SK-N-SH (cell line): ENCODE results near the gene MAN2A1. TPM values are rescaled to one million over a fixed set of nuclear protein-coding genes. Genes with fewer than 3 reads are reported as not detected.
A peak's percentile ranks its signal among the peaks of the same experiment; 100 is the strongest.

Experiments
- CTCF ChIA-PET: fragments of 300-600, 350-600 bp; formaldehyde crosslinking; extraction: SDS; loops from one replicate; lab custom pipeline; 2021; lab: Yijun Ruan, JAX
- POLR2A ChIA-PET: fragments of 350-600 bp; sonication (Branson Sonifier 250); formaldehyde crosslinking; extraction: SDS; loops from one replicate; lab custom pipeline; 2020; ENCODE audit warnings: antibody characterized with exemption, inconsistent platforms; lab: Yijun Ruan, JAX
- DNase-seq: peaks from one replicate; pipeline ENCODE4 v3.0.0; 2012
- H2AFZ ChIP-seq: fragments of 200-600 bp; sonication (generic); 2 replicates; pipeline ENCODE4 v1.8.1; 2016; ENCODE audit warnings: antibody characterized with exemption, mild to moderate bottlenecking, low read depth
- H3F3A ChIP-seq: fragments of 200-600 bp; sonication (generic); replicated peaks from 2 replicates; pipeline ENCODE3; 2016; ENCODE audit warnings: antibody characterized with exemption, mild to moderate bottlenecking; ENCODE audit not compliant: insufficient read depth
- H3K27ac ChIP-seq, 2 experiments: fragments of 200-500 bp in 1 of 2; fragments of 200-600 bp in 1 of 2; sonication (Bioruptor generic) in 1 of 2; sonication (generic), shearing (Covaris generic) in 1 of 2; 2 replicates each; pipeline versions ENCODE4 v1.5.1 to v1.6.1; 2014 to 2016; ENCODE audit warnings: low read depth in 2 of 2, inconsistent platforms in 1 of 2, low read length in 1 of 2, mild to moderate bottlenecking in 1 of 2, mixed read lengths in 1 of 2
- H3K27me3 ChIP-seq: fragments of 200-600 bp; sonication (generic), shearing (Covaris generic); 2 replicates; pipeline ENCODE4 v1.6.1; 2016; ENCODE audit warnings: mixed run types; ENCODE audit not compliant: insufficient read depth
- H3K36me3 ChIP-seq, 2 experiments: fragments of 200-500 bp in 1 of 2; fragments of 200-600 bp in 1 of 2; sonication (Bioruptor generic) in 1 of 2; sonication (generic) in 1 of 2; replicated peaks in 1 of 2; 2 replicates each; pipeline versions ENCODE3 to v1.5.1; 2014 to 2016; ENCODE audit warnings: low read length in 1 of 2, mild to moderate bottlenecking in 1 of 2; ENCODE audit not compliant: insufficient read depth in 2 of 2, control insufficient read depth in 1 of 2
- H3K4me1 ChIP-seq, 2 experiments: fragments of 200-500 bp in 1 of 2; fragments of 200-600 bp in 1 of 2; sonication (Bioruptor generic) in 1 of 2; sonication (generic), shearing (Covaris generic) in 1 of 2; 2 replicates each; pipeline versions ENCODE4 v1.5.1 to v1.6.1; 2014 to 2016; ENCODE audit warnings: low read depth in 1 of 2, low read length in 1 of 2, mixed run types in 1 of 2; ENCODE audit not compliant: insufficient read depth in 2 of 2, control insufficient read depth in 1 of 2
- H3K4me2 ChIP-seq: fragments of 200-600 bp; sonication (generic), shearing (Covaris generic); 2 replicates; pipeline ENCODE4 v1.6.1; 2017; ENCODE audit warnings: mixed run types
- H3K4me3 ChIP-seq, 2 experiments: fragments of 200-500 bp in 1 of 2; fragments of 200-600 bp in 1 of 2; sonication (Bioruptor generic) in 1 of 2; sonication (generic), shearing (Covaris generic) in 1 of 2; 2 replicates each; pipeline versions ENCODE4 v1.5.1 to v1.8.1; 2014 to 2016; ENCODE audit warnings: low read depth in 2 of 2, inconsistent platforms in 1 of 2, low read length in 1 of 2, mild to moderate bottlenecking in 1 of 2, mixed read lengths in 1 of 2, moderate library complexity in 1 of 2
- H3K79me2 ChIP-seq: fragments of 200-600 bp; sonication (generic); 2 replicates; pipeline ENCODE4 v1.8.1; 2017; ENCODE audit warnings: mild to moderate bottlenecking; ENCODE audit not compliant: insufficient read depth
- H3K9ac ChIP-seq: fragments of 200-600 bp; sonication (generic); 2 replicates; pipeline ENCODE4 v1.6.1; 2017; ENCODE audit warnings: mixed run types
- H3K9me2 ChIP-seq: fragments of 200-600 bp; sonication (generic); 2 replicates; pipeline ENCODE4 v1.6.1; 2017; ENCODE audit warnings: mixed run types
- H3K9me3 ChIP-seq: fragments of 200-600 bp; sonication (generic); 2 replicates; pipeline ENCODE4 v1.6.1; 2017; ENCODE audit warnings: mixed run types, mild to moderate bottlenecking, moderate library complexity
- H4K20me1 ChIP-seq: fragments of 200-600 bp; sonication (generic); 2 replicates; pipeline ENCODE4 v1.6.1; 2017; ENCODE audit warnings: mild to moderate bottlenecking, mixed run types; ENCODE audit not compliant: insufficient read depth
- ELF1 ChIP-seq: IDR thresholded peaks from 2 replicates; pipeline ENCODE4 v1.4.0; 2012
- EP300 ChIP-seq, 2 experiments: IDR thresholded peaks; 2 replicates each; pipeline versions ENCODE4 v1.4.0 to v1.6.1; 2012; ENCODE audit warnings: borderline replicate concordance in 1 of 2, low read depth in 1 of 2, low read length in 1 of 2
- FOSL2 ChIP-seq: IDR thresholded peaks from 2 replicates; pipeline ENCODE4 v1.4.0; 2012; ENCODE audit warnings: low read depth, mild to moderate bottlenecking, moderate library complexity, borderline replicate concordance
- SIN3A ChIP-seq: IDR thresholded peaks from 2 replicates; pipeline ENCODE4 v1.6.1; 2012; ENCODE audit warnings: low read depth, mild to moderate bottlenecking, low read length, moderate library complexity, borderline replicate concordance
- TCF12 ChIP-seq: IDR thresholded peaks from 2 replicates; pipeline ENCODE4 v1.4.0; 2012
- WGBS: methylation state at CpG from one replicate; pipeline ENCODE4 v1.1.6; 2017; ENCODE audit warnings: low lambda C conversion rate; 5-methylcytosine and 5-hydroxymethylcytosine counted together
- polyA plus RNA-seq, 3 experiments: library from polyadenylated mRNA; depleted of rRNA; stranded (reverse); fragments of >200 nt; gene quantifications; 2 replicates each; pipeline ENCODE4 v1.2.3, GENCODE V29; 2012
- TF ChIP-seq, protein P1 (sequence below): IDR thresholded peaks from 2 replicates; pipeline ENCODE4 v1.6.1; 2012; ENCODE audit warnings: mild to moderate bottlenecking, low read depth, low read length, moderate library complexity
- TF ChIP-seq, protein P2 (sequence below): fragments of 200-600 bp; sonication (generic); IDR thresholded peaks from 2 replicates; pipeline ENCODE4 v1.6.1; 2017; ENCODE audit warnings: antibody characterized with exemption, mild to moderate bottlenecking, moderate library complexity
- TF ChIP-seq, protein P3 (sequence below): IDR thresholded peaks from 2 replicates; pipeline ENCODE4; 2012

The MAN2A1 gene
- polyA plus RNA-seq, 1 of the 3 experiments (the other 2 are of a cell fraction): 19.7 TPM

DNA sequence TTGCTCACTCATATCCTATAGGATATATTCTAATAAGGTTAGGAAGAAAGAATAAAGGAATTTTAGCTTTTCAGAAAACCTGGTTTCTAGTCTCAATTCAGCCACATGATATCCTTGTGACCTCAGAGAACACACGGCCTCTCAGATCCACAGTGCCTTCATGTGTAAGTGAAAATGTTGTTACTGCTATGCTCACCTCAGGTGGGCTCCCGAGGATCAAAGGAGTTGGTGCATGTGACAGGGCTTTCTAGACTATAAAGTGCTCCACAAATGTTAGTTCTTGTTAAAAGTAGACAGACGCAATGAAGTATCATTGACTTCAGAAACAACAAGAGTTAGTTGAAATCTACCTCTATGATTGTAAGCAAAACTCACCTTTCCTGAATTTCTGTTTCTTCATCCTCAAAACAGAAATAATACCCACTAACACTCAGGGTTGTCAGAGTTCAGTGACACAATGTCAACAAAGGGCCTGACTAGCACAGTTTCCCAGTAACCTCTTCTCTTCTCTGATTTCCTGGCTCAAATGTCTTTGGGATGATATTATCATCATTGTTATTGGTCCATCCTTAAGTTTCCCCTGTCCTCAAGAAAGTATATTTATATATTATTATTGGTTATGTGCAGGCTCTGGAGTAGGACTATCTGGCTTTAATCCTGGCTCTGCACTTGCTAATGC lies 36.0 kb upstream of the MAN2A1 start (continued):
- TF ChIP-seq, protein P1, sequence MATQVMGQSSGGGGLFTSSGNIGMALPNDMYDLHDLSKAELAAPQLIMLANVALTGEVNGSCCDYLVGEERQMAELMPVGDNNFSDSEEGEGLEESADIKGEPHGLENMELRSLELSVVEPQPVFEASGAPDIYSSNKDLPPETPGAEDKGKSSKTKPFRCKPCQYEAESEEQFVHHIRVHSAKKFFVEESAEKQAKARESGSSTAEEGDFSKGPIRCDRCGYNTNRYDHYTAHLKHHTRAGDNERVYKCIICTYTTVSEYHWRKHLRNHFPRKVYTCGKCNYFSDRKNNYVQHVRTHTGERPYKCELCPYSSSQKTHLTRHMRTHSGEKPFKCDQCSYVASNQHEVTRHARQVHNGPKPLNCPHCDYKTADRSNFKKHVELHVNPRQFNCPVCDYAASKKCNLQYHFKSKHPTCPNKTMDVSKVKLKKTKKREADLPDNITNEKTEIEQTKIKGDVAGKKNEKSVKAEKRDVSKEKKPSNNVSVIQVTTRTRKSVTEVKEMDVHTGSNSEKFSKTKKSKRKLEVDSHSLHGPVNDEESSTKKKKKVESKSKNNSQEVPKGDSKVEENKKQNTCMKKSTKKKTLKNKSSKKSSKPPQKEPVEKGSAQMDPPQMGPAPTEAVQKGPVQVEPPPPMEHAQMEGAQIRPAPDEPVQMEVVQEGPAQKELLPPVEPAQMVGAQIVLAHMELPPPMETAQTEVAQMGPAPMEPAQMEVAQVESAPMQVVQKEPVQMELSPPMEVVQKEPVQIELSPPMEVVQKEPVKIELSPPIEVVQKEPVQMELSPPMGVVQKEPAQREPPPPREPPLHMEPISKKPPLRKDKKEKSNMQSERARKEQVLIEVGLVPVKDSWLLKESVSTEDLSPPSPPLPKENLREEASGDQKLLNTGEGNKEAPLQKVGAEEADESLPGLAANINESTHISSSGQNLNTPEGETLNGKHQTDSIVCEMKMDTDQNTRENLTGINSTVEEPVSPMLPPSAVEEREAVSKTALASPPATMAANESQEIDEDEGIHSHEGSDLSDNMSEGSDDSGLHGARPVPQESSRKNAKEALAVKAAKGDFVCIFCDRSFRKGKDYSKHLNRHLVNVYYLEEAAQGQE: no peak
- TF ChIP-seq SIN3A: no peak
- TF ChIP-seq, protein P2, sequence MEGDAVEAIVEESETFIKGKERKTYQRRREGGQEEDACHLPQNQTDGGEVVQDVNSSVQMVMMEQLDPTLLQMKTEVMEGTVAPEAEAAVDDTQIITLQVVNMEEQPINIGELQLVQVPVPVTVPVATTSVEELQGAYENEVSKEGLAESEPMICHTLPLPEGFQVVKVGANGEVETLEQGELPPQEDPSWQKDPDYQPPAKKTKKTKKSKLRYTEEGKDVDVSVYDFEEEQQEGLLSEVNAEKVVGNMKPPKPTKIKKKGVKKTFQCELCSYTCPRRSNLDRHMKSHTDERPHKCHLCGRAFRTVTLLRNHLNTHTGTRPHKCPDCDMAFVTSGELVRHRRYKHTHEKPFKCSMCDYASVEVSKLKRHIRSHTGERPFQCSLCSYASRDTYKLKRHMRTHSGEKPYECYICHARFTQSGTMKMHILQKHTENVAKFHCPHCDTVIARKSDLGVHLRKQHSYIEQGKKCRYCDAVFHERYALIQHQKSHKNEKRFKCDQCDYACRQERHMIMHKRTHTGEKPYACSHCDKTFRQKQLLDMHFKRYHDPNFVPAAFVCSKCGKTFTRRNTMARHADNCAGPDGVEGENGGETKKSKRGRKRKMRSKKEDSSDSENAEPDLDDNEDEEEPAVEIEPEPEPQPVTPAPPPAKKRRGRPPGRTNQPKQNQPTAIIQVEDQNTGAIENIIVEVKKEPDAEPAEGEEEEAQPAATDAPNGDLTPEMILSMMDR: no peak

DNA sequence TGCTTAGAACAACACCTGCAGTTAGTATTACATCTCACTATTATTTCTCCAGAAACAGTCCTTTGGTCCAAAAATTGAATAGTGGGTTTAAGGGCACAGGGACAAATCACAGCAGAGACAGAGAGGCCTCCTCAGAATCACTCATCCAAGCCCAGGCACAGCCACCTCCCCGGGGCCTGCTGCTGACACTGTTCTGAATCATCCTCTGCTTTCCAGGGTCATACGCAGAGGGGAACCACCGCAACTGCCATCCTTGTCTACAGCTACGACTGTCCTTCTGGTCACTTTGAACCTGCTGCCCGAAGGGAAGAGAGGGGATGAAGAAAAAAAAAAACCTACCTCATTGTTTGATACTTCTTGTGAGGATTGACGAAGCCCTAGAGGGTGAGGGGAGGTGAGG lies 35.3 kb upstream of the MAN2A1 start:
- DNase-seq: no peak
- Histone ChIP-seq H4K20me1 (no peaks in the 10 kb centered on the region), H3K4me3 (no peak overlapping the region), H3K9me3 (no peaks in the 10 kb centered on the region), H3K4me2 (no peak overlapping the region), H3K36me3 (no peaks in the 10 kb centered on the region), H3K79me2 (no peaks in the 10 kb centered on the region), H3F3A (peaks cover 7% of the 10 kb centered on the region), H3K27me3 (no peaks in the 10 kb centered on the region), H3K27ac (no peak overlapping the region), H2AFZ (no peak overlapping the region), H3K4me1 (peaks cover 0 to 7% of the 10 kb centered on the region in 2 experiments; a peak in 1 of 4 replicates), H3K9ac (no peak overlapping the region), H3K9me2 (no peaks in the 10 kb centered on the region)
- POLR2A ChIA-PET: no interaction called here
- CTCF ChIA-PET: no interaction called here
- TF ChIP-seq FOSL2 (peak; percentile 30; the same call in 1 of the 2 replicates), ELF1 (no peak)
- WGBS: 73% methylated on average over 6 of the region's 6 CpGs

DNA sequence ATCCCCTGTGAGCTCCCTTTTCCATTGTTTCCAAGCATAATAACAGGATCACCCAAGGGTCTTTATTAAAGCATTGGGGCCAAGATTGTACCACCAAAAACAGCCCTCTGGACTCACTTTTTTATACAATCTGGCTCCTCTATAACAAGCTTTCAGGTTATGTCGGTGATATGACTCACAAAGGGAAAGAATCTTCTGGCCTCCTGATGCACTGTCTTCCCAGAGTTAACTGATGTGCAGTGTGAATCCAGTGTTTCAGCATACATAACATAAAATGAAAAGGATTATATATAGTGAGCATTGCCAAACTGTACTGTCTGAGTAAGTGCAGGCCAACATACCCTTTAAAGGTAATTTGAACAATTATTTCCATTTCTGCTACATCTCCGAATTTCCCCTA lies 33.9 kb upstream of the MAN2A1 start:
- WGBS: 74% methylated on average over 2 of the region's 2 CpGs
- TF ChIP-seq TCF12: no peak
- TF ChIP-seq, protein P3, sequence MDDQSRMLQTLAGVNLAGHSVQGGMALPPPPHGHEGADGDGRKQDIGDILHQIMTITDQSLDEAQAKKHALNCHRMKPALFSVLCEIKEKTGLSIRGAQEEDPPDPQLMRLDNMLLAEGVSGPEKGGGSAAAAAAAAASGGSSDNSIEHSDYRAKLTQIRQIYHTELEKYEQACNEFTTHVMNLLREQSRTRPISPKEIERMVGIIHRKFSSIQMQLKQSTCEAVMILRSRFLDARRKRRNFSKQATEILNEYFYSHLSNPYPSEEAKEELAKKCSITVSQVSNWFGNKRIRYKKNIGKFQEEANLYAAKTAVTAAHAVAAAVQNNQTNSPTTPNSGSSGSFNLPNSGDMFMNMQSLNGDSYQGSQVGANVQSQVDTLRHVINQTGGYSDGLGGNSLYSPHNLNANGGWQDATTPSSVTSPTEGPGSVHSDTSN: peak; percentile 17; the same call in 1 of the 2 replicates
- TF ChIP-seq FOSL2: peak; percentile 33; the same call in 1 of the 2 replicates
- no peak for TF ChIP-seq EP300 (IDR thresholded peaks at IDR 0.05; ENCODE audit: borderline replicate concordance in 1 of 2, low read depth in 1 of 2, low read length in 1 of 2)
- TF ChIP-seq, all 33 proteins: peak for 2
- no peaks in the 10 kb centered on the region for H3K27me3 ChIP-seq
- no peak overlapping the region for H3K4me3 ChIP-seq
- peaks cover 7% of the 10 kb centered on the region for H3F3A ChIP-seq
- CTCF ChIA-PET: no interaction called here
- H3K4me2 ChIP-seq: 0 out of 2 replicates have a peak overlapping the region, but pooled peaks have one; percentile 7
- no peak overlapping the region for H3K9ac ChIP-seq
- POLR2A ChIA-PET: no interaction called here
- no peaks in the 10 kb centered on the region for H3K9me3 ChIP-seq
- peak overlapping the region in 1 of 2 experiments; percentile 43; a peak in 2 of 4 replicates for H3K27ac ChIP-seq
- H2AFZ ChIP-seq: no peak overlapping the region
- no peaks in the 10 kb centered on the region for H3K36me3 ChIP-seq
- H4K20me1 ChIP-seq: no peaks in the 10 kb centered on the region
- H3K4me1 ChIP-seq: peaks cover 0 to 7% of the 10 kb centered on the region in 2 experiments; a peak in 1 of 4 replicates
- H3K79me2 ChIP-seq: no peaks in the 10 kb centered on the region
- no peaks in the 10 kb centered on the region for H3K9me2 ChIP-seq
- no peak for DNase-seq
